ENCODE measurements around the gene EDIL3. TPM values are rescaled to one million over a fixed set of nuclear protein-coding genes. Genes with fewer than 3 reads are reported as not detected.
"Not testable (repeated sequence)": the region's sequence is repeated elsewhere in the genome, so short reads cannot be mapped to it uniquely, and the experiment has no call there.

EDIL3 gene
- total RNA-seq, 1 donor from 2014 or later: not detected

DNA sequence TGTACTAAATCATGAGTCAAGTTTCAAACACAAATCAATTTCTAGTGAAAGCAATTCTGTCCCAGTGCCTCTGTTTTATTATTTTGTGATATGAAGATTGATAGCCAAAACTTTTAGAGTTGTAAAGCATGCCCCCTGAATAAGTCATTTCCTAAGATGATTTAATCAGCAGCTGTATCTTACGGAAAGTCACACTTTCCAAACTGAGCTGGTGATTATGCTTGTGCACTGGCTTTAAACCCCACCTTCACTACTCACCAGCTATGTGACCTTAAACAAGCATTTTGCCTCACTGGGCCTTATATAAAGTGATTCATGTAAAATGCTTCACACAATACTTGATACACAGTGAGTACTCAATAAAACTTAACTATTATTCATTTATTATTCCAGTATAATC, 78.1 kb downstream of the EDIL3 start:
- Mint-ChIP-seq H3K27me3 (ENCODE audit: insufficient read depth) (no peaks in the 10 kb centered on the region), H3K4me3 (no peak overlapping the region), H3K27ac (no peak overlapping the region), H3K9me3 (no peaks in the 10 kb centered on the region), H3K36me3 (ENCODE audit: low read depth) (no peaks in the 10 kb centered on the region), H3K4me1 (ENCODE audit: low read depth) (no peaks in the 10 kb centered on the region)
- DNase-seq (ENCODE audit: low spot score): no peak
- intact Hi-C loops (cut with micrococcal nuclease): no loop called here

DNA sequence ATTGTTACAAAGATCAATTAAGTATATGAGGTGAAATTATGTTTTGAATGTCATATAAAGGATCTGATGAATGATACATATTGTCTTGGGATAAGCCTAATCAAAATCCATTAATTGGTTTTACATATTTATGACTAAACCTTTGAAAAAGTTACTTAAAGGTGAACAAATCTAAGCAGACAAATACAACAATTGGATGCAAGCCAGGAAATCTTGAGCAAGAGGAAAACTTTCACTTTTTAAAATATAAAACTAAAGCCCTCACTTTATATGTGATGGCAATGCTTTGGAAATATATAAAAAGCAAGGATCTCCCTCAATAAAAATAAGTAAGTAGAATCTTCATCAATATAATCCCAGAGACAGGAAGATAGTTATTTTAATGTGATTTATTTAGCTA, 80.1 kb downstream of the EDIL3 start:
- H3K9me3 Mint-ChIP-seq: no peaks in the 10 kb centered on the region
- H3K27ac Mint-ChIP-seq: no peak overlapping the region
- DNase-seq (ENCODE audit: low spot score): no peak
- H3K27me3 Mint-ChIP-seq (ENCODE audit: insufficient read depth): no peaks in the 10 kb centered on the region
- intact Hi-C loops (cut with micrococcal nuclease): no loop called here
- no peaks in the 10 kb centered on the region for H3K4me1 Mint-ChIP-seq (ENCODE audit: low read depth)
- H3K36me3 Mint-ChIP-seq (ENCODE audit: low read depth): no peaks in the 10 kb centered on the region
- no peak overlapping the region for H3K4me3 Mint-ChIP-seq

DNA sequence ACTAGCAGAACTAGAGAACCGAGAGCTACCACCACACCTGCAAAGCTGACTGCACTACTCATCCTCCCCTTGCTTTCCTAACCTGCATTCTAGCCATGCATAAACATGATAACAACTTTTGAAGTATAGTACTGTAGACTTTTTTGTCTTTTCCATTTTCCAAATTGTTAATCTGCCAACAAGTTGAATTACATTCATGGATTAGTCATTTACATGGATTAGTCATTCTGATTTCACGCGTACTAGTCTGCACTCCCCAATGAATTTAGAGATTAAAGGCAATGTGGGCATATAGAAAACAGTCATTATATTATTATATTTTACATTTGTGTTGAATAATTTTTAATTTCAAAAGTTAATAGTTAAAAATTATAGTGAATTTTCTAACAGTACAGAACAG, 81.4 kb downstream of the EDIL3 start:
- Mint-ChIP-seq H3K4me3 (no peak overlapping the region), H3K36me3 (ENCODE audit: low read depth) (no peaks in the 10 kb centered on the region), H3K9me3 (no peaks in the 10 kb centered on the region), H3K27me3 (ENCODE audit: insufficient read depth) (no peaks in the 10 kb centered on the region), H3K27ac (no peak overlapping the region), H3K4me1 (ENCODE audit: low read depth) (no peaks in the 10 kb centered on the region)
- no peak for DNase-seq (ENCODE audit: low spot score)
- intact Hi-C loops (cut with micrococcal nuclease): no loop called here

DNA sequence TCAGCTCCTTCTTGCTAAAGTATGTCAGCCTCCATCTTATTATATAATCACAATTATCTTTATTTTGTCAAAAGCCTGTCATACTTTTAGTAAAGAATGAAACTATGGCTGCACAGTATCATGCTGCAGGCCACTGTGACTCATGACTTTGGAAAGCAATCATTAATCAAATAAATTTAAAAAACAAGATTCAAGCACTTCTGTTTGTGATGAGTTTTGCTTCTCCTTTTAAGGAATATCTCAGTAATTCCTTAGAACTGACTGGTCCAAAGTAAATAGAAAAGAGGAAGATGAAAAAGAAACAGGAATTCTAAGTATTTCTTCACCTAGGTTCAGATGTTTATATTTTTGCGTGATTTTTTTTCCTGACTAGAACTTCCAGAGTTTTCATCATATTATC, 83.1 kb downstream of the EDIL3 start:
- Mint-ChIP-seq H3K27ac (no peak overlapping the region), H3K36me3 (ENCODE audit: low read depth) (no peaks in the 10 kb centered on the region), H3K4me1 (ENCODE audit: low read depth) (no peaks in the 10 kb centered on the region), H3K4me3 (no peak overlapping the region), H3K27me3 (ENCODE audit: insufficient read depth) (no peaks in the 10 kb centered on the region), H3K9me3 (no peaks in the 10 kb centered on the region)
- intact Hi-C loops (cut with micrococcal nuclease): no loop called here
- DNase-seq (ENCODE audit: low spot score): no peak

DNA sequence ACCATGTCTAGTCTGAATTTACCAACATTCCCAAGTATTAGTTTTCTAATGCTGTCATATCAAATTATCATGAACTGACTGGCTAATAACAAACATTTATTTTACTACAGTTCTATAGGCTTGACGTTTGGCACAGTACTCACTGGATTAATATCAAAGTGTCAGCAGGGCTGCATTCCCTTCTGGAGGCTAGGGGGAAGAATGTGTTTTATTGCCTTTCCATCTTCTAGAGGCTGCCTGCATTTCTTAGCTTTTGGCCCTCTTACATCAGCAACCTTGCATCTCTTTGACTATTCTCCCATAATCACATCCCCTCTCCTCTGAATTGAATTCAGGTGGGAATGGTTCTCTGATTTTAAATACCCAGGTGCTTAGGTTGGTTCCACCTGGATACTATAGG, 84.7 kb downstream of the EDIL3 start:
- Mint-ChIP-seq H3K9me3 (no peaks in the 10 kb centered on the region), H3K27ac (no peak overlapping the region), H3K4me1 (ENCODE audit: low read depth) (no peaks in the 10 kb centered on the region), H3K36me3 (ENCODE audit: low read depth) (no peaks in the 10 kb centered on the region), H3K27me3 (ENCODE audit: insufficient read depth) (no peaks in the 10 kb centered on the region), H3K4me3 (no peak overlapping the region)
- intact Hi-C loops (cut with micrococcal nuclease): no loop called here
- DNase-seq (ENCODE audit: low spot score): no peak

DNA sequence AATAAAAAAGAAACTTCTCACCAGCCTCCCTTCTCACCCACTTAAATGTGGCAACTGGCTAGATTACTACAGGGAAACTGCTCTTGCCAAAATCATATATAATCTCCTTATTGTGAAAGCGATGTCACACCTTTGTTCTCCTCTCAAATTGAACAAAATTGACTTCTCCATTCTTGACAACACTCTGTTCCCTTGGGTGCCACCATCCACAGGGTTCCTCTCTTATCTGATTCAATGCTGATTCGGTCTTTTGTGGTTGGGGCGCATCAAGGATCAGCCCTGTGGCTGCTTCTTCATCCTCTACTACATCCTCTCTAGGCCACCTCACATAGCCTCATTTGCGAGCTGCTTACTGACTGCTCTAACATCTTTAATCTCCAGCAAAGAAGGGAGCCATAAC, 86.1 kb downstream of the EDIL3 start:
- no peak for DNase-seq (ENCODE audit: low spot score)
- intact Hi-C loops (cut with micrococcal nuclease): no loop called here
- no peak overlapping the region for H3K27ac Mint-ChIP-seq
- no peaks in the 10 kb centered on the region for H3K9me3 Mint-ChIP-seq
- H3K4me1 Mint-ChIP-seq (ENCODE audit: low read depth): no peaks in the 10 kb centered on the region
- no peaks in the 10 kb centered on the region for H3K36me3 Mint-ChIP-seq (ENCODE audit: low read depth)
- no peak overlapping the region for H3K4me3 Mint-ChIP-seq
- no peaks in the 10 kb centered on the region for H3K27me3 Mint-ChIP-seq (ENCODE audit: insufficient read depth)

DNA sequence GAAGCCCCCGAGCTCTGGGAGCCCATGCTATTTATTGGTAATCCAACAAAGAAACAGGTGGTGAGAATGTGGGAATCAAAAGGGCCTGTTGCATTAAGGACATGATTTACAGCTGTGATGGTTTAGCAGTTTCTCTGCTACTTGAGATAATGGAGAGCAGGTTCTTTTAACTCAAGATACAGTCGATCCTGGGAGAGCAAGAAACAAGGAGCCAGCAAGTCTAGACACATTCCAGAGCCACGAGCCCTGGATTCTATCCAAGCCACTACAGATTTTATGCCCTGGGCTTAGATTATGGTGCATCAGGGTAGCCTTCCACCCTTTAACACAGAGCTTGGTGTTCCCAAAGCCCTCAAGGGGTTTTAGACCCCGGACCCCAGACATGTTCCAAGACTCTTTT, 87.0 kb downstream of the EDIL3 start:
- intact Hi-C loops (cut with micrococcal nuclease); H3K36me3 Mint-ChIP-seq (ENCODE audit: low read depth); H3K4me1 Mint-ChIP-seq (ENCODE audit: low read depth); H3K9me3 Mint-ChIP-seq; H3K27ac Mint-ChIP-seq; DNase-seq (ENCODE audit: low spot score); H3K4me3 Mint-ChIP-seq; H3K27me3 Mint-ChIP-seq (ENCODE audit: insufficient read depth): not testable (repeated sequence)

DNA sequence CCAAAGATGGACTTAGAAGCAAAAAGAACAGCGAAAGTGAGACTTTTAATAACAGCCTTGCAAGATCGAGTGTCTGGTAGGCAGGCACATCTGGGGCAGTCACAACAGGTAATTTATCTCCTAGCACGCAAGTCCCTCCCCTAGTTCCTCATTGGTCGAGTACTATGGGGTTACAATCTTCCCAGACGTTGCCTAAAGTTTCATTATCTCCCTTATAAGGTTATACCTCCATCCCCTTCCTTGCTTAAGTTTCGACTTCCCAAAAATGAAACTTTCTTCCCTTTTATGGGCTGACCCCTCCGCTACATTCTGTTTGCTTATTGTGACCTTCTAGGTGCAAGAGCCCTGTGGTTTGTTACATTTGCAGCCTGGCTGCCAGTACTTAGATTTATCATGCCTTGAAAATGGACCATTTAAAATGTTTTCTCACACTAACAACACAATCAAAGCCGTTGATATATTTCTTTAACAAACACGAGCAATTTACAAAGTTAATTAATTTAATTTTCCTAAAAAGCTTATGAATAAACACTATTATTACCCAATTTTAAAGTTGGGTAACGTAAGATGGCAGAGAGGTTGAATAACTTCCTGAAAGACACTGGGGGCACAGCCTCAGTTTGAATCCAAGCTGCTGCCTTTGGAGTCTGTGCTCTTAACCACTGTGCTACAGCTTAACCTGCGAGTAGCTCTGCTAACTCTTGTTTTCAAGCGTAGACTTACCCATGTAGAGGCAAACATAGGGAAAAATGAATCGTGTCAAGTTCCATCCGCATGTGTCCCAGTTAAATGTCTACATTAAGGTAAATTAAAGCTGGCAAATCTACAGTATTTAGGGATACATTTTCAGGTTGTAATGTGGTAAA, 91.7 kb downstream of the EDIL3 start:
- DNase-seq (ENCODE audit: low spot score): no peak
- no peaks in the 10 kb centered on the region for H3K27me3 Mint-ChIP-seq (ENCODE audit: insufficient read depth)
- intact Hi-C loops (cut with micrococcal nuclease): no loop called here
- no peak overlapping the region for H3K4me3 Mint-ChIP-seq
- H3K9me3 Mint-ChIP-seq: no peaks in the 10 kb centered on the region
- H3K27ac Mint-ChIP-seq: no peak overlapping the region
- H3K36me3 Mint-ChIP-seq (ENCODE audit: low read depth): no peaks in the 10 kb centered on the region
- peaks cover 1% of the 10 kb centered on the region for H3K4me1 Mint-ChIP-seq (ENCODE audit: low read depth)

DNA sequence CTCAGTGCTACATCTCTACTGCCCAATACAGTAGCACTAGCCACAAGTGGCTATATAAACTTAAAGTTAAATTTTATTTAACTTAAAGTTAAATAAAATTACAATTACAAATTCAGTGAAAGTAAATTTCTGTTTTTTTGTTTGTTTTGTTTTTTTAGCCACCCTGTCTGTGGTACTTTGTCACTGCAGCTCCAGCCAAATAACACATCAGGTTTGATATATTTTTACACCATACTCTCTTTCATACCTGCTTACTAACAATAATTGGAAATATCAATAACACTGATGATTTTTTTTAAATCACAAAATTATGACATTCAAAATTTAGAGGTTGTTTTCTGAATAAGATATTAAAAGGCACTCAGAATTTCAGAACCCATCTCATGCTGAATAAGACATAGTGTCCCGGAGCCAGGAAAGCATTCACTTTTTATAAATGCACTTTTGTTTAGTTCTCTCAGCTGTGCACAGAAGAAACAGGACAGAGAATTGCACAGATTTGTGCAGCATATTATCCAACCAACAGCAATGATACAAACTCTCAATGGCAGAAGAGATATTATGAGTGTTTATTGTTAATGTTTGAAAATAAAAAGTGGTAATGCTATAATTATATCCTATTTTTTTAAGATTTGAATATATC, 92.6 kb downstream of the EDIL3 start:
- Mint-ChIP-seq H3K36me3 (ENCODE audit: low read depth) (no peaks in the 10 kb centered on the region), H3K4me1 (ENCODE audit: low read depth) (peaks cover 5% of the 10 kb centered on the region)

DNA sequence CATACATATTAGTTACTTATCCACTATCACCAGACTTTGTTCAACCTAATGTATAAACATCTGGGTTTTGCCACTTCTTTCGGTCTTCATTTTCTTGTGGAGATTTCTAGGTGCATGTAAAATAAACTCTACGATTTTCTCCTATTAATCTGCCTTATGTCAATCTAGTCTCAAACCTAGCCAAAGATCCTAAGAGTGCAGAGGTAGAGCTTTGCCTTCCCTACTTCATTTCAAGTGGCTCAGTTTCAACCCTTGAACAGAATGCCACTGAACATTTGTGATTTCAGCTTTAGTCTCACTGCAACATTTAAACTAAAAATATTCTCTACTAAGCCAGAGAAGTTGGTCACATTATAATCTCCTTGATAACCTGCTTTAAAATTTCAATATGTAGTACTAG, 94.0 kb downstream of the EDIL3 start:
- Mint-ChIP-seq H3K9me3 (no peaks in the 10 kb centered on the region), H3K27me3 (ENCODE audit: insufficient read depth) (no peaks in the 10 kb centered on the region), H3K4me3 (no peak overlapping the region), H3K27ac (no peak overlapping the region), H3K36me3 (ENCODE audit: low read depth) (no peaks in the 10 kb centered on the region), H3K4me1 (ENCODE audit: low read depth) (peaks cover 5% of the 10 kb centered on the region)
- DNase-seq (ENCODE audit: low spot score): no peak
- intact Hi-C loops (cut with micrococcal nuclease): no loop called here

More for the DNA sequence above, 92.6 kb downstream of the EDIL3 start:
- Mint-ChIP-seq H3K9me3 (no peaks in the 10 kb centered on the region), H3K27ac (no peak overlapping the region), H3K4me3 (no peak overlapping the region), H3K27me3 (ENCODE audit: insufficient read depth) (no peaks in the 10 kb centered on the region)
- DNase-seq (ENCODE audit: low spot score): no peak
- intact Hi-C loops (cut with micrococcal nuclease): no loop called here

DNA sequence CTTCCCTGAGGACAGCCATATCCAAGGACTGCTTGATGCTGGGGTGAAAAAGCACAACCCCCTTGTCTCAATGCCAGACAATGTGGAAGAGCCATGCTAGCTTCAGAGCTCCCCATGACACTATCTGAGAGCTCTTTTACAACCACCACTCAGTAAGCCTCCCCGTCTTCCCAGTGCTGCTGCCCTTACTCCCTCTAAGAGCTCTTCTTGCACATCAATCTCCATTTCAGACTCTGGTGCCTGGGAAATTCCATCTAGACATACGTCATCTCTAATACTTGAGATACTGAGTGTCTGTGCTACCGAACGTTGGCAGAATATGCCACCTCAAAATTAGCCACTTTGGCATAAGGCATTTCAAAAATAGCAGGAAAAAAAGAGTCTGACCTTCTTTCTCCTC, 94.5 kb downstream of the EDIL3 start:
- Mint-ChIP-seq H3K4me3 (no peak overlapping the region), H3K9me3 (no peaks in the 10 kb centered on the region), H3K36me3 (ENCODE audit: low read depth) (no peaks in the 10 kb centered on the region), H3K27me3 (ENCODE audit: insufficient read depth) (no peaks in the 10 kb centered on the region), H3K4me1 (ENCODE audit: low read depth) (peaks cover 5% of the 10 kb centered on the region), H3K27ac (no peak overlapping the region)
- intact Hi-C loops (cut with micrococcal nuclease): no loop called here
- no peak for DNase-seq (ENCODE audit: low spot score)

DNA sequence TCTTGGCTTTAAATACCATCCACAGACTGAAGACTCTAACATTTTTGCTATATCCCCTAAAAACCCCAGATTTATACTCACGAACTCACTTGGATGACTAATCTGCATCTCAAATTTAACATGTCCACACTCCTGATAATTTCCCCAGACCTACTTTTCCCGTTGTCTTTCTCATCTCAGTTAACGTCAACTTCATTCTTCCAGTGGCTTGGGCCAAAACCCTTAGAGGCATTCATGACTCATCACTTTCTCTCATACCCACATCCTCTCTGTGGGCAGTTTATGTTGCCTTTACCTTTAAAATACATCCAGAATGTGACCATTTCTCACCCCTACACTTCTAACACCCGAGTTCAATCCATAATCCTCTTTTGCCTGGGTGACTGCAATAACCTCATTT, 96.7 kb downstream of the EDIL3 start:
- no peak overlapping the region for H3K4me3 Mint-ChIP-seq
- intact Hi-C loops (cut with micrococcal nuclease): no loop called here
- H3K4me1 Mint-ChIP-seq (ENCODE audit: low read depth): peaks cover 5% of the 10 kb centered on the region
- no peaks in the 10 kb centered on the region for H3K36me3 Mint-ChIP-seq (ENCODE audit: low read depth)
- DNase-seq (ENCODE audit: low spot score): no peak
- H3K27me3 Mint-ChIP-seq (ENCODE audit: insufficient read depth): no peaks in the 10 kb centered on the region
- no peak overlapping the region for H3K27ac Mint-ChIP-seq
- H3K9me3 Mint-ChIP-seq: no peaks in the 10 kb centered on the region

DNA sequence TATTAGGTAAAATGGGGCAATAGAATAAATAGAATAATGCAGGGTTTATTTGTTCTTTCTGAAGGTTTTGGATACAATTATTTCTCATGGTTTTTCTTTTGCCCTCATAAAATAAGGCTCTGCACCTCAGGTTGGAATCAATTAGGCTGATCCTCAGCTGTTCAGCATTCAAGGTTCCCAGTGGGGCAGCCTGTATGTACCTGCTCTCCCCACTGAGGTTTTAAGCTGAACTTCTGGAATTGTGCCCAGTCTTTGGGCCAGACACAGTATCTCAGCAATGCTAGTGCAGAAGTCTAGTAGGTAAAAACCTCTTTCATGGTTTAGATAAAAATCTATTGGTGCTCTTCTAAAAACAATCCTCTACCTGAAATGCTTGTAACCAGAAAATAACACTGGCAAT, 98.0 kb downstream of the EDIL3 start:
- Mint-ChIP-seq H3K9me3 (no peaks in the 10 kb centered on the region), H3K4me3 (no peak overlapping the region), H3K4me1 (ENCODE audit: low read depth) (peaks cover 5% of the 10 kb centered on the region), H3K27ac (no peak overlapping the region), H3K36me3 (ENCODE audit: low read depth) (no peaks in the 10 kb centered on the region), H3K27me3 (ENCODE audit: insufficient read depth) (no peaks in the 10 kb centered on the region)
- intact Hi-C loops (cut with micrococcal nuclease): no loop called here
- no peak for DNase-seq (ENCODE audit: low spot score)

All from activated T-helper 1 cell treated with anti-CD3 and anti-CD28 coated beads, Interleukin-12 subunit alpha, Interleukin-12 subunit beta, Interleukin-2, Interleukin-4 antibody, amounts not matched to agents 30 ng/mL and 10 ng/mL and 1 ng/mL, durations not matched to agents 14 hours and 24 hours and 36 hours (primary cell).